ENCODE results near the gene MTA3.

MTA3 gene

GRCh38 chr2:42566837-42567321 lies 1.6 kb upstream of the MTA3 start:
- H3K9me3 ChIP-seq (ENCODE audit: control insufficient read depth, insufficient read depth, low read length) = no peaks in the 10 kb centered on the region
- H3K27me3 ChIP-seq (ENCODE audit: control insufficient read depth, insufficient read depth, low read length) = no peaks in the 10 kb centered on the region
- H3K4me3 ChIP-seq (ENCODE audit: low read length) = no peak overlapping the region
- H3K27ac ChIP-seq (ENCODE audit: low read length) = no peak overlapping the region
- peaks cover 4% of the 10 kb centered on the region; the same call in 1 of the 2 replicates for H3K4me1 ChIP-seq (ENCODE audit: control insufficient read depth, insufficient read depth, low read length)
- H3K36me3 ChIP-seq (ENCODE audit: control insufficient read depth, insufficient read depth, low read length) = no peaks in the 10 kb centered on the region
- DNase-seq (ENCODE audit: low read depth, low spot score) = no peak
- WGBS (ENCODE audit: insufficient coverage, insufficient read length) = no CpG with 5 or more reads among the region's 3 CpGs

- whole genome bisulfite sequencing (ENCODE audit: insufficient coverage, insufficient read length) = no CpG with 5 or more reads among the region's 7 CpGs
- Histone ChIP-seq H3K27ac (ENCODE audit: low read length) (no peak overlapping the region), H3K9me3 (ENCODE audit: control insufficient read depth, insufficient read depth, low read length) (no peaks in the 10 kb centered on the region), H3K27me3 (ENCODE audit: control insufficient read depth, insufficient read depth, low read length) (no peaks in the 10 kb centered on the region), H3K36me3 (ENCODE audit: control insufficient read depth, insufficient read depth, low read length) (no peaks in the 10 kb centered on the region), H3K4me1 (ENCODE audit: control insufficient read depth, insufficient read depth, low read length) (peaks cover 4% of the 10 kb centered on the region; the same call in 1 of the 2 replicates), H3K4me3 (ENCODE audit: low read length) (no peak overlapping the region)
- no peak for DNase-seq (ENCODE audit: low read depth, low spot score)
These were observed 1.1 kb upstream of the MTA3 start for GRCh38 chr2:42567364-42567763.

GRCh38 chr2:42567806-42568400 lies 529 bp upstream of the MTA3 start:
- Histone ChIP-seq H3K27me3 (ENCODE audit: control insufficient read depth, insufficient read depth, low read length) (no peaks in the 10 kb centered on the region), H3K27ac (ENCODE audit: low read length) (no peak overlapping the region), H3K9me3 (ENCODE audit: control insufficient read depth, insufficient read depth, low read length) (no peaks in the 10 kb centered on the region), H3K4me1 (ENCODE audit: control insufficient read depth, insufficient read depth, low read length) (peaks cover 4% of the 10 kb centered on the region; the same call in 1 of the 2 replicates), H3K36me3 (ENCODE audit: control insufficient read depth, insufficient read depth, low read length) (no peaks in the 10 kb centered on the region), H3K4me3 (ENCODE audit: low read length) (peak overlapping the region; percentile 15; the same call in 1 of the 2 replicates)
- no peak for DNase-seq (ENCODE audit: low read depth, low spot score)
- no CpG with 5 or more reads among the region's 12 CpGs for WGBS (ENCODE audit: insufficient coverage, insufficient read length)

GRCh38 chr2:42569116-42569711 lies 782 bp downstream of the MTA3 start:
- no CpG with 5 or more reads among the region's 20 CpGs for WGBS (ENCODE audit: insufficient coverage, insufficient read length)

GRCh38 chr2:42569883-42570282 lies 1.5 kb downstream of the MTA3 start:
- no CpG with 5 or more reads among the region's 4 CpGs for WGBS (ENCODE audit: insufficient coverage, insufficient read length)
- no peak for DNase-seq (ENCODE audit: low read depth, low spot score)
- peaks cover 4% of the 10 kb centered on the region; the same call in 1 of the 2 replicates for H3K4me1 ChIP-seq (ENCODE audit: control insufficient read depth, insufficient read depth, low read length)
- no peaks in the 10 kb centered on the region for H3K27me3 ChIP-seq (ENCODE audit: control insufficient read depth, insufficient read depth, low read length)
- no peaks in the 10 kb centered on the region for H3K9me3 ChIP-seq (ENCODE audit: control insufficient read depth, insufficient read depth, low read length)
- H3K27ac ChIP-seq (ENCODE audit: low read length) = no peak overlapping the region
- peaks cover 4% of the 10 kb centered on the region; the same call in 1 of the 2 replicates for H3K36me3 ChIP-seq (ENCODE audit: control insufficient read depth, insufficient read depth, low read length)
- H3K4me3 ChIP-seq (ENCODE audit: low read length) = peak overlapping the region; percentile 9; the same call in 1 of the 2 replicates

More at GRCh38 chr2:42569116-42569711, 782 bp downstream of the MTA3 start:
- Histone ChIP-seq H3K4me1 (ENCODE audit: control insufficient read depth, insufficient read depth, low read length) (peaks cover 4% of the 10 kb centered on the region; the same call in 1 of the 2 replicates), H3K36me3 (ENCODE audit: control insufficient read depth, insufficient read depth, low read length) (peaks cover 4% of the 10 kb centered on the region; the same call in 1 of the 2 replicates), H3K27me3 (ENCODE audit: control insufficient read depth, insufficient read depth, low read length) (no peaks in the 10 kb centered on the region), H3K27ac (ENCODE audit: low read length) (no peak overlapping the region), H3K9me3 (ENCODE audit: control insufficient read depth, insufficient read depth, low read length) (no peaks in the 10 kb centered on the region), H3K4me3 (ENCODE audit: low read length) (peak overlapping the region; percentile 58)
- DNase-seq (ENCODE audit: low read depth, low spot score) = no peak

- no peaks in the 10 kb centered on the region for H3K27me3 ChIP-seq (ENCODE audit: control insufficient read depth, insufficient read depth, low read length)
- no peak overlapping the region for H3K4me3 ChIP-seq (ENCODE audit: low read length)
- H3K9me3 ChIP-seq (ENCODE audit: control insufficient read depth, insufficient read depth, low read length) = no peaks in the 10 kb centered on the region
- H3K27ac ChIP-seq (ENCODE audit: low read length) = no peak overlapping the region
- WGBS (ENCODE audit: insufficient coverage, insufficient read length) = no CpG with 5 or more reads among the region's 10 CpGs
- peaks cover 4% of the 10 kb centered on the region; the same call in 1 of the 2 replicates for H3K4me1 ChIP-seq (ENCODE audit: control insufficient read depth, insufficient read depth, low read length)
- H3K36me3 ChIP-seq (ENCODE audit: control insufficient read depth, insufficient read depth, low read length) = peaks cover 8% of the 10 kb centered on the region; the same call in 1 of the 2 replicates
- no peak for DNase-seq (ENCODE audit: low read depth, low spot score)
These were observed 4.1 kb downstream of the MTA3 start for GRCh38 chr2:42572297-42573081.

GRCh38 chr2:42573256-42573655 lies 4.8 kb downstream of the MTA3 start:
- Histone ChIP-seq H3K36me3 (ENCODE audit: control insufficient read depth, insufficient read depth, low read length) (peaks cover 8% of the 10 kb centered on the region; the same call in 1 of the 2 replicates), H3K4me1 (ENCODE audit: control insufficient read depth, insufficient read depth, low read length) (no peaks in the 10 kb centered on the region), H3K27me3 (ENCODE audit: control insufficient read depth, insufficient read depth, low read length) (no peaks in the 10 kb centered on the region), H3K27ac (ENCODE audit: low read length) (no peak overlapping the region), H3K4me3 (ENCODE audit: low read length) (no peak overlapping the region), H3K9me3 (ENCODE audit: control insufficient read depth, insufficient read depth, low read length) (no peaks in the 10 kb centered on the region)
- no CpG with 5 or more reads among the region's 2 CpGs for WGBS (ENCODE audit: insufficient coverage, insufficient read length)
- no peak for DNase-seq (ENCODE audit: low read depth, low spot score)

GRCh38 chr2:42575458-42576064 lies 7.1 kb downstream of the MTA3 start:
- Histone ChIP-seq H3K36me3 (ENCODE audit: control insufficient read depth, insufficient read depth, low read length) (peaks cover 22% of the 10 kb centered on the region; the same call in 1 of the 2 replicates), H3K9me3 (ENCODE audit: control insufficient read depth, insufficient read depth, low read length) (no peaks in the 10 kb centered on the region), H3K27me3 (ENCODE audit: control insufficient read depth, insufficient read depth, low read length) (no peaks in the 10 kb centered on the region), H3K4me3 (ENCODE audit: low read length) (no peak overlapping the region), H3K27ac (ENCODE audit: low read length) (no peak overlapping the region), H3K4me1 (ENCODE audit: control insufficient read depth, insufficient read depth, low read length) (no peaks in the 10 kb centered on the region)
- DNase-seq (ENCODE audit: low read depth, low spot score) = no peak
- no CpG with 5 or more reads among the region's 3 CpGs for WGBS (ENCODE audit: insufficient coverage, insufficient read length)

- Histone ChIP-seq H3K4me1 (ENCODE audit: control insufficient read depth, insufficient read depth, low read length) (no peaks in the 10 kb centered on the region), H3K27ac (ENCODE audit: low read length) (no peak overlapping the region), H3K4me3 (ENCODE audit: low read length) (no peak overlapping the region), H3K9me3 (ENCODE audit: control insufficient read depth, insufficient read depth, low read length) (no peaks in the 10 kb centered on the region), H3K27me3 (ENCODE audit: control insufficient read depth, insufficient read depth, low read length) (no peaks in the 10 kb centered on the region), H3K36me3 (ENCODE audit: control insufficient read depth, insufficient read depth, low read length) (peaks cover 24% of the 10 kb centered on the region; the same call in 1 of the 2 replicates)
- WGBS (ENCODE audit: insufficient coverage, insufficient read length) = 100% methylated on average over 2 of the region's 2 CpGs
- no peak for DNase-seq (ENCODE audit: low read depth, low spot score)
These were observed 10.2 kb downstream of the MTA3 start for GRCh38 chr2:42578621-42579020.

GRCh38 chr2:42581257-42581656 lies 12.8 kb downstream of the MTA3 start:
- H3K4me1 ChIP-seq (ENCODE audit: control insufficient read depth, insufficient read depth, low read length) = no peaks in the 10 kb centered on the region
- H3K9me3 ChIP-seq (ENCODE audit: control insufficient read depth, insufficient read depth, low read length) = no peaks in the 10 kb centered on the region
- no peak overlapping the region for H3K4me3 ChIP-seq (ENCODE audit: low read length)
- H3K27ac ChIP-seq (ENCODE audit: low read length) = no peak overlapping the region
- no CpG with 5 or more reads among the region's 6 CpGs for WGBS (ENCODE audit: insufficient coverage, insufficient read length)
- no peaks in the 10 kb centered on the region for H3K27me3 ChIP-seq (ENCODE audit: control insufficient read depth, insufficient read depth, low read length)
- H3K36me3 ChIP-seq (ENCODE audit: control insufficient read depth, insufficient read depth, low read length) = peaks cover 20% of the 10 kb centered on the region; the same call in 1 of the 2 replicates
- no peak for DNase-seq (ENCODE audit: low read depth, low spot score)
